C4-2B (cell line): Measurements from ENCODE around the gene SCUBE2.

Experiments used
- CTCF ChIP-seq: fragments of 450-650 bp; conservative IDR thresholded peaks from 2 replicates; pipeline ENCODE4 v1.5.1; 2017; ENCODE audit warnings: mild to moderate bottlenecking
- ZFX ChIP-seq: fragments of 450-650 bp; IDR thresholded peaks from 2 replicates; pipeline ENCODE4 v1.6.1; 2017

GRCh38 chr11:9016916-9017642 lies 74.3 kb downstream of the SCUBE2 start:
- no peak for TF ChIP-seq CTCF
- no peak for TF ChIP-seq ZFX
